HG03469 (cell line): ENCODE results near the gene ULK2.
"Not testable (repeated sequence)": the region's sequence is repeated elsewhere in the genome, so short reads cannot be mapped to it uniquely, and the experiment has no call there.

Experiments used
- ATAC-seq: cut with Tn5 transposase; IDR thresholded peaks from one replicate; pipeline ENCODE4 v1.9.1; 2021; ENCODE audit warnings: mild to moderate bottlenecking, moderate library complexity, moderate number of reproducible peaks; ENCODE audit not compliant: unreplicated experiment

Gene ULK2

GRCh38 chr17:19867079-19867328 lies 732 bp downstream of the ULK2 start:
- ATAC-seq, result no peak

- no peak for ATAC-seq
Measured at GRCh38 chr17:19865021-19865420, 2.7 kb downstream of the ULK2 start.

- not testable (repeated sequence) for ATAC-seq
Measured at GRCh38 chr17:19860647-19861177, 7.0 kb downstream of the ULK2 start.

GRCh38 chr17:19857640-19858039 lies 10.1 kb downstream of the ULK2 start:
- no peak for ATAC-seq

- ATAC-seq, result no peak
Measured at GRCh38 chr17:19833914-19834313, 33.8 kb downstream of the ULK2 start.

GRCh38 chr17:19830061-19830460 lies 37.7 kb downstream of the ULK2 start:
- no peak for ATAC-seq

DNA sequence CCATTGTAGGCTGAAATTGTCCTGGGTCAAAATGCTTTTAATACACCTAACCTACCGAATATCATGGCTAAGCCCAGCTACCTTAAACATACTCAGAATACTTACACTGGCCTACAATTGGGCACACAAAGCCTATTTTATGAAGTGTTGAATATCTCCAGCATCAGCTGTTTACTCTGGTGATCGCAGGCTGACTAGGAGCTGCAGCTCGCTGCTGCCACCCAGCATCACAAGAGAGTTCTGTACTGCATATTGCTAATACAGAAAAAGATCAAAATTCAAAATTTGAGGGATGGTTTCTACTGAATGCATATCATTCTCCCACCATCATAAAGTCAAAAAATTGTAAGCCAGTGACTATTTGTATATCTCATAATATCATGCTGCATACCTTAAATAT lies 55.3 kb downstream of the ULK2 start:
- ATAC-seq, result no peak

- ATAC-seq, result no peak
Measured at GRCh38 chr17:19805006-19805405, 62.7 kb downstream of the ULK2 start.

DNA sequence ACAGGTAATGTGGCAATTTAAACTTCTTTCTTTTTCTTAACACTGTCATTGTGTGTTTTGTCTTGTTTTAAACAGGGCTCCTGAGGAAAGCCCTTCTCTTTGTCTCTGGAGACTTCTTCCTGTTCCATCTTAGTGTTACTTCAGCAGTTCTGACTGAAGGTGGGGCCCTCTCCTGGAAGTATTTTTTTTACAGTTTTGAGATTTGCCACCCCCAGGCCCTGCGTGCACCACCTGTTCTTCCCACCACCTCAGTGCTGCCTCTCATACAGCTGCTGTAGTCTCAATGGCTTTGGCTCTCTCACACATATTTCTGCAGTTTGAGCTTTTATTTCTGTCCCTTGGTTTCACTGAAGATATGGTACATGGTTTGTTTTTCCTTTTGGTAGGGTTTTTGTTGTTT lies 67.2 kb downstream of the ULK2 start:
- ATAC-seq, result no peak

- no peak for ATAC-seq
Measured at GRCh38 chr17:19799796-19800195, 67.9 kb downstream of the ULK2 start.

- no peak for ATAC-seq
Measured at GRCh38 chr17:19796457-19796856, 71.3 kb downstream of the ULK2 start.

- ATAC-seq, result no peak
Measured at GRCh38 chr17:19791918-19792550, 75.7 kb downstream of the ULK2 start.

DNA sequence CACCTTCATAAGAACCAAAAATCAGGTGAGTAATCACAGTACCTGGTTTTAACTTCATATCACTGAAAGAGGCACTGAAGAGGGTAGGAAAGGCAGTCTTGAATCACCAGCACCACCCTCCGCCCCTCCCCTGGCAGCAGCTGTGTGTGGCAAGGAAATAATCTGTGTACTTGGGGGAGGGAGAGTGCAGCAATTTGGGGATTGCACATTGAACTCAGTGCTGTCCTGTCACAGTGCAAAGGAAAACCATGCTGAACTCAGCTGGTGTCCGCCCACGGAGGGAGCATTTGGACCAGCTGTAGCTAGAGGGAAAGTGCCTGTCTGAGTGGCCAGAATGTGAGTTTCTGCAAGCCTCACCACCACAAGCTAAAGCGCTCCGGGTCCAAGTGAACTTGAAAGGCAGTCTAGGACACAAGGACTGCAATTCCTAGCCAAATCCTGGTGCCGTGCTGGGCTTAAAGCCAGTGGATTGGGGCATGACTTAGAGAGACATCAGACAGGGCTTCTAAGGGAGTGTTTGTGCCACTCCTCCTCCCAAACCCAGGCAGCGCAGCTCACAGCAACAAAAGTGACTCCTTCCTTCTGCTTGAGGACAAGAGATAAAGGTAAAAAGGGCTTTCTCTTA lies 79.9 kb downstream of the ULK2 start:
- no peak for ATAC-seq

DNA sequence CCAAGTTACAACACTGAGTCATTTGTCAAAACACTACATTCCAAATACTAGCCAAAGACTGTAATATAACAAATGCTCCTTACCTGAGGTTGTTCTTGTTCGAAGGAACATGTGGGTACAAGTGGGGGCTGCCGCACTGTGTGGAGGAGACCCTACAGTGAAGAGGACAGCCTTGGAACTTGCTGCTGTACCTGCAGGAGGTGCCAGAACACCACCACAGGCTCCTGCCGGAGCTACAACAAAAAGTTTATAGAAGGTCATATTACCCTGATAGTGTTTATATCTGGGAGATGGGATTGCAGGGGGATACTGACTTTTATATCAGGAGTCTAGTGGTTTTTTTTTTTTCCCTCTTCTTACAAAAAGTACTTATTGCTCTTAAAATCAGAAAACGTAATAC lies 81.9 kb downstream of the ULK2 start:
- ATAC-seq, result no peak

DNA sequence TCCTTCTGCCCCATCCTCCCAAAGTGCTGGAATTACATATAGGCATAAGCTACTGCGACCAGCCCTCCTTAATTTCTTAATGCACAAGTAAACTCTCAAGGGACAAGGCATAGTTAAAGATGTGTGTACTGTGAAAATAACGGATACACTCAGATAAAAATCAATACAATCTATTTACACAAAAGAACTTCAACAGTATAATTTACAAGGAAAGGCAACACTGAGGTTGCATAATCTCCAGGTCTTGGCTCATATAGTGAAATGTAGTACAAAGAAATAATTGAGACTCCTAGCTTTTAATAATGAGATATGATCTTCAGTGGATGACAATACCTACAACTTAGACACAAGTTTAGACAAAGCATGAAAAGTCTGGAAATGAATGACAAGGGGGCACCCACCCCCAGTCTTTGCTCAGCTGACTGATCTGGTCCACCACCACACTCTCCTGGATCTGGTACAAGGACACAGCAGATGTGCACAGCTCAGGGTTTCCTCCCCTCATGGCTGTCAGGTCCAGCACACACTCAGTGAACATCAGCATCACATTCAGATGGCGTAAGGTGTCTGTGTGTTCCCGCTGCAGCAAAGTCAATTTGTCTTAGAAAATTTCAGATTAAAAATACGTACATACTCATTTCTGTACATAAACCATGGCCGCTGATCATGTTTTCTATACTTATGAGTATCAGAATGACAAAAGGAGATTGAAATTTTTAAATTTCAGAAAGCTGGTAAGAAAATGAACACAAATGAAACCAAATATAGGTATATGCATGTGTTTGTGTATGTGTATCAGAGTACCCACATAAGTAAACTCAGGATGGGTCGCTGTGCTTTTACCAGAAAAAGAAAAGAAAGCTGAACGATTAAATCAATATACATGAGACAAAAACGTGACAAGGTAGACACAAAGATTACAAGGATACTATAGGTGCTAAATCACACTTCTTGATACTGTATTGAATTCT lies 86.0 kb downstream of the ULK2 start:
- ATAC-seq, result no peak

GRCh38 chr17:19780846-19781245 lies 86.9 kb downstream of the ULK2 start:
- ATAC-seq, result no peak

- no peak for ATAC-seq
Measured at GRCh38 chr17:19773534-19773933, 94.2 kb downstream of the ULK2 start.

DNA sequence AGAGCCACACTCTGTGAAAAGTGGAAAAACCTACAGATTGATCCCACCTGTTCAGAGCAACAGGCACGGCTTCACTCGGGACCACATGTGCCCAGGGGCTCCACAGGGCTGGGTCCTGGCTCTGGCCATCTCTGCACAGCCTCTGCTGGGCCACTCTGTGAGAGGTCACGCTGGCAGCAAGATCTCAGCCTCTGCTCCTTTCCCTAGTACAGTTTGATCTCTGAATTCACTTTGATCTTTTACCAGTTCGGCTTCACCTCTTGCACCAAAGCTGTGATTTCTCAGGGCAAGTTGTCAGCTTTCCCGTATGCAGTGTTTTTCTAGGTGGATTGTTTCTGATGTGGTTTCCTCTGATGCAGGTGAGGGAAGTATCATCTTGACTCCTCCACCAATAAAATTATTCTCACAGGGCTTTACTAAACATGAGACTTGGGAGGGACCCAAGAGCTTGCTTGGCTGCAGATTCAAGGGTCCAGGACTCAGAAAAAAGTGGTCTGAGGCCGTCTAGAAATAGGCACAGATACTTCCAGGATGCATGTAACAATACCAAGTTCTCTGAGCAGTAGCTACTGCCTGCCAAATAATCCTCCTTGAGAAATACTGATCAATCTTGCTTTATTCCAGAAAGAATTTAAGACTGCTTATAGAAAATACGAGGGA lies 95.6 kb downstream of the ULK2 start:
- ATAC-seq, result no peak

DNA sequence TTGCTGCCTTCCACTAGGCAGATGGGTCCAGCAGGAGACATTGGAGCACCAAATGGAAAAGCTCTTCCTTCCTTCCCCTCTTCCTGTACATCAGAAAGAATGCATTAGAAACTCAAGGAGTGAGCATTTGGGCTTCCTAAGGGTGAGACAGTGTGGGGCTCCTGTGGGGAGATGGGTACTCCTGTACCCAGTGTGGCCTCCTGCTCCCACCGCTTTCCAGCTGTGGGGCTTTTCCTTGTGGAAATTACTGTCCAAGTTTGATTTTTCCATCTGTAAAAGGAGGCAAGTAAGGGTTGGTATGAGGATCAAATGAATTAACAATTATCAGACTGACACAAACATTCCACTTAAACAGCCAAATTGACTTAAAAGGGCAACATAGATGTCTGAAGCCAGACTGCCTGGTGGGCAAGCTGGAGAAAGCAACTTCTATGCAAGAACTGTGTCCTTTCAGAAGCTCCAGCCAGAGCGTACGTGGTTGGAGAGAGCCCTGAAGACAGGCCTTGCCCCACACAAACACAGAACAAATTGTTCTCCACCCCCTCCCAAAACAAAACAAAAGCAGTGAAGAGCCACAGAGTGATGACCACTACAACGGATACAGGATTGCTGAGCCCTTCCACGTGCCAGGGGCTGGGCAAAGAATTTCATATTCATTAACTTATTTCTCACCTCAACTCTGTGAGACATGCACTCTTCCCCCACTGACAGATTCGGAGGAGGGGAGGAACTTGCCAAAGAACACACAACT lies 96.6 kb downstream of the ULK2 start:
- ATAC-seq, result no peak

DNA sequence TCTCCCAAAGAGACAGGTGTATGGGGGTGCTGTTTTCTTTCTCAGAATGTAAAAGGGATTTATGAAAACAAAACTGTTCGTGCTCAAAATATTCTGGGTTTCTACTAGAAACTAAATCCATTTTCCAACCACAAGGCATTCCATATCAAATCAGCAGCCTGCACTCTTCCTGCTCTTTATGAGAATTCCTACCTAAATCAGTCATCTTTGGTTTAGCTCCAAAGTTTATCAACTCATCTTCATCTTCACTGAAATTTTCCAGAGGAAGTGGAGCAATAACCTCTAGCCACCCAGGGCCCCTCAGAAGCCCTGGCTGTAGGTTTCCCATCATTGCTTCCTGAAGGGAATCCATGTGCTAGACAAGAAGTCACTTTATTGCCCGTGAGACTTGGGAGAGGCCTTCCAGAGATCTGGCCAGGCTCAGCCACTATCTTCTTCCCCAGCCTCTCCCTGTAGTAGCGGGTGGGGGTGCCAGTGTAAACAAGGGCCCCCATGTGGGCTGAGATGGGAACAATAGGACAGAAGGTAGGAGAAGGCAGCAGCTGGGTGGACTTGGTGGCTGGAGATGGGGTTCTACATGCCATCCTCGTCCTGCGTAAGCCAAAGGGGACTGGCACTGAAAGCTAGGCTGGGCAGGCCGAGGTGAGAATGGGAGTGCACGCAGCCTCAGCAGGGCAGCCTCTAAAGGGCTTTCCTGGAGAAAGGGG lies 97.6 kb downstream of the ULK2 start:
- no peak for ATAC-seq
